Measurements from ENCODE around the gene APMAP. TPM values are rescaled to one million over a fixed set of nuclear protein-coding genes. Genes with fewer than 3 reads are reported as not detected.

The APMAP gene
- total RNA-seq, 1 donor from 2014 or later: 71.7 TPM

GRCh38 chr20:25013478-25014380 is 21.2 kb upstream of the APMAP start:
- Histone ChIP-seq H3K79me2 (ENCODE audit: low read depth) (no peaks in the 10 kb centered on the region), H3K27me3 (no peaks in the 10 kb centered on the region), H3K9me3 (ENCODE audit: low read depth) (no peaks in the 10 kb centered on the region), H3K4me3 (no peak overlapping the region), H3K4me2 (no peak overlapping the region), H3K9ac (no peak overlapping the region), H3K36me3 (no peaks in the 10 kb centered on the region), H4K20me1 (ENCODE audit: low read depth) (no peaks in the 10 kb centered on the region), H3K27ac (no peak overlapping the region), H2AFZ (replicated peaks) (no peak overlapping the region), H3K4me1 (no peaks in the 10 kb centered on the region), H3F3A (ENCODE audit: low read depth) (no peaks in the 10 kb centered on the region)
- peaks cover 8% of the 10 kb centered on the region for H3K27me3 Mint-ChIP-seq (ENCODE audit: insufficient read depth, low read depth)
- no peak overlapping the region for H3K4me3 Mint-ChIP-seq
- H3K4me1 Mint-ChIP-seq: no peaks in the 10 kb centered on the region
- H3K9me3 Mint-ChIP-seq: no peaks in the 10 kb centered on the region
- no peaks in the 10 kb centered on the region for H3K36me3 Mint-ChIP-seq
- no peak overlapping the region for H3K27ac Mint-ChIP-seq
- TF ChIP-seq, protein P1, sequence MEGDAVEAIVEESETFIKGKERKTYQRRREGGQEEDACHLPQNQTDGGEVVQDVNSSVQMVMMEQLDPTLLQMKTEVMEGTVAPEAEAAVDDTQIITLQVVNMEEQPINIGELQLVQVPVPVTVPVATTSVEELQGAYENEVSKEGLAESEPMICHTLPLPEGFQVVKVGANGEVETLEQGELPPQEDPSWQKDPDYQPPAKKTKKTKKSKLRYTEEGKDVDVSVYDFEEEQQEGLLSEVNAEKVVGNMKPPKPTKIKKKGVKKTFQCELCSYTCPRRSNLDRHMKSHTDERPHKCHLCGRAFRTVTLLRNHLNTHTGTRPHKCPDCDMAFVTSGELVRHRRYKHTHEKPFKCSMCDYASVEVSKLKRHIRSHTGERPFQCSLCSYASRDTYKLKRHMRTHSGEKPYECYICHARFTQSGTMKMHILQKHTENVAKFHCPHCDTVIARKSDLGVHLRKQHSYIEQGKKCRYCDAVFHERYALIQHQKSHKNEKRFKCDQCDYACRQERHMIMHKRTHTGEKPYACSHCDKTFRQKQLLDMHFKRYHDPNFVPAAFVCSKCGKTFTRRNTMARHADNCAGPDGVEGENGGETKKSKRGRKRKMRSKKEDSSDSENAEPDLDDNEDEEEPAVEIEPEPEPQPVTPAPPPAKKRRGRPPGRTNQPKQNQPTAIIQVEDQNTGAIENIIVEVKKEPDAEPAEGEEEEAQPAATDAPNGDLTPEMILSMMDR (IDR thresholded peaks at IDR 0.05): no peak
- TF ChIP-seq EZH2 (IDR thresholded peaks at IDR 0.05) (no peak), EZH2phosphoT487 (IDR thresholded peaks at IDR 0.05) (no peak)
- DNase-seq (ENCODE audit: low spot score): no peak

GRCh38 chr20:25012616-25013189 is 20.2 kb upstream of the APMAP start:
- no peak overlapping the region for H3K4me2 ChIP-seq
- H3K4me1 ChIP-seq: no peaks in the 10 kb centered on the region
- H3K27me3 ChIP-seq: no peaks in the 10 kb centered on the region
- no peak overlapping the region for H3K4me3 ChIP-seq
- H4K20me1 ChIP-seq (ENCODE audit: low read depth): no peaks in the 10 kb centered on the region
- no peaks in the 10 kb centered on the region for H3K4me1 Mint-ChIP-seq
- H3K79me2 ChIP-seq (ENCODE audit: low read depth): no peaks in the 10 kb centered on the region
- no peak overlapping the region for H3K9ac ChIP-seq
- H3K27me3 Mint-ChIP-seq (ENCODE audit: insufficient read depth, low read depth): peaks cover 8% of the 10 kb centered on the region
- no peaks in the 10 kb centered on the region for H3K36me3 Mint-ChIP-seq
- H2AFZ ChIP-seq (replicated peaks): no peak overlapping the region
- H3K9me3 Mint-ChIP-seq: no peaks in the 10 kb centered on the region
- no peaks in the 10 kb centered on the region for H3K36me3 ChIP-seq
- no peak overlapping the region for H3K27ac Mint-ChIP-seq
- TF ChIP-seq EZH2 (IDR thresholded peaks at IDR 0.05) (no peak), EZH2phosphoT487 (IDR thresholded peaks at IDR 0.05) (no peak)
- TF ChIP-seq, protein P1 (IDR thresholded peaks at IDR 0.05): no peak
- no peaks in the 10 kb centered on the region for H3K9me3 ChIP-seq (ENCODE audit: low read depth)
- H3K27ac ChIP-seq: no peak overlapping the region
- no peak for DNase-seq (ENCODE audit: low spot score)
- H3K4me3 Mint-ChIP-seq: no peak overlapping the region
- no peaks in the 10 kb centered on the region for H3F3A ChIP-seq (ENCODE audit: low read depth)

DNA sequence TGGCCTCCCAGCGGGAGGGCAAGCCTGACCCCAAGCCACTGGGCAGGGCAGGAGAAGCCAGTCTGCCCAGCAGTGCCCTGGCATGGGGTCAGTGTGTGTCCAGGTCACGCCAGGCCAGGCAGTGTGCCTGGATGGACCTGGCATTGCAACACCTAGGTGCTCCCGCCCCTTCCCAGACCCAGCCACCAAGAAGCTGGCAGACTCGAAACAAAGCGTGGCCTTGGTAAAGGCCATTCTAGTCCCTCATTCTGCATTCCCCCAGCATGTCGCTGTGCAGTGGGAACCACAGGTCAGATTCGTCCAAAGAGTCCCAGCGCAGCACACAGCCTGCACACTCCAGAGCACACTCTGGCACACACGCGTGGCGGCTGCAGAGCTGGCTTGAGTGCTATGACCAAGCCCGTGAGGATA is 19.3 kb upstream of the APMAP start:
- no peaks in the 10 kb centered on the region for H3K4me1 Mint-ChIP-seq
- TF ChIP-seq, protein P1 (IDR thresholded peaks at IDR 0.05): no peak
- TF ChIP-seq EZH2 (IDR thresholded peaks at IDR 0.05): no peak
- TF ChIP-seq EZH2phosphoT487 (IDR thresholded peaks at IDR 0.05): no peak
- Histone ChIP-seq H3K4me1 (no peaks in the 10 kb centered on the region), H3K4me2 (no peak overlapping the region), H4K20me1 (ENCODE audit: low read depth) (no peaks in the 10 kb centered on the region), H3K27me3 (no peaks in the 10 kb centered on the region), H3K4me3 (no peak overlapping the region), H3F3A (ENCODE audit: low read depth) (no peaks in the 10 kb centered on the region), H3K9ac (no peak overlapping the region), H3K36me3 (no peaks in the 10 kb centered on the region), H2AFZ (replicated peaks) (no peak overlapping the region), H3K79me2 (ENCODE audit: low read depth) (no peaks in the 10 kb centered on the region), H3K27ac (no peak overlapping the region), H3K9me3 (ENCODE audit: low read depth) (no peaks in the 10 kb centered on the region)
- H3K9me3 Mint-ChIP-seq: no peaks in the 10 kb centered on the region
- peaks cover 5% of the 10 kb centered on the region for H3K27me3 Mint-ChIP-seq (ENCODE audit: insufficient read depth, low read depth)
- no peak overlapping the region for H3K4me3 Mint-ChIP-seq
- no peak for DNase-seq (ENCODE audit: low spot score)
- no peaks in the 10 kb centered on the region for H3K36me3 Mint-ChIP-seq
- no peak overlapping the region for H3K27ac Mint-ChIP-seq

Data from neural progenitor cell (in vitro differentiated cells).